SK-N-SH (cell line): ENCODE data around the gene OR52K2. TPM values are rescaled to one million over a fixed set of nuclear protein-coding genes. Genes with fewer than 3 reads are reported as not detected.

Experiments
- CTCF ChIA-PET: fragments of 300-600, 350-600 bp; formaldehyde crosslinking; extraction: SDS; loops from one replicate; lab custom pipeline; 2021; lab: Yijun Ruan, JAX
- POLR2A ChIA-PET: fragments of 350-600 bp; sonication (Branson Sonifier 250); formaldehyde crosslinking; extraction: SDS; loops from one replicate; lab custom pipeline; 2020; ENCODE audit warnings: antibody characterized with exemption, inconsistent platforms; lab: Yijun Ruan, JAX
- DNase-seq: peaks from one replicate; pipeline ENCODE4 v3.0.0; 2012
- H2AFZ ChIP-seq: fragments of 200-600 bp; sonication (generic); 2 replicates; pipeline ENCODE4 v1.8.1; 2016; ENCODE audit warnings: antibody characterized with exemption, mild to moderate bottlenecking, low read depth
- H3F3A ChIP-seq: fragments of 200-600 bp; sonication (generic); replicated peaks from 2 replicates; pipeline ENCODE3; 2016; ENCODE audit warnings: antibody characterized with exemption, mild to moderate bottlenecking; ENCODE audit not compliant: insufficient read depth
- H3K27ac ChIP-seq, 2 experiments: fragments of 200-500 bp in 1 of 2; fragments of 200-600 bp in 1 of 2; sonication (Bioruptor generic) in 1 of 2; sonication (generic), shearing (Covaris generic) in 1 of 2; 2 replicates each; pipeline versions ENCODE4 v1.5.1 to v1.6.1; 2014 to 2016; ENCODE audit warnings: low read depth in 2 of 2, inconsistent platforms in 1 of 2, low read length in 1 of 2, mild to moderate bottlenecking in 1 of 2, mixed read lengths in 1 of 2
- H3K27me3 ChIP-seq: fragments of 200-600 bp; sonication (generic), shearing (Covaris generic); 2 replicates; pipeline ENCODE4 v1.6.1; 2016; ENCODE audit warnings: mixed run types; ENCODE audit not compliant: insufficient read depth
- H3K36me3 ChIP-seq, 2 experiments: fragments of 200-500 bp in 1 of 2; fragments of 200-600 bp in 1 of 2; sonication (Bioruptor generic) in 1 of 2; sonication (generic) in 1 of 2; replicated peaks in 1 of 2; 2 replicates each; pipeline versions ENCODE3 to v1.5.1; 2014 to 2016; ENCODE audit warnings: low read length in 1 of 2, mild to moderate bottlenecking in 1 of 2; ENCODE audit not compliant: insufficient read depth in 2 of 2, control insufficient read depth in 1 of 2
- H3K4me1 ChIP-seq, 2 experiments: fragments of 200-500 bp in 1 of 2; fragments of 200-600 bp in 1 of 2; sonication (Bioruptor generic) in 1 of 2; sonication (generic), shearing (Covaris generic) in 1 of 2; 2 replicates each; pipeline versions ENCODE4 v1.5.1 to v1.6.1; 2014 to 2016; ENCODE audit warnings: low read depth in 1 of 2, low read length in 1 of 2, mixed run types in 1 of 2; ENCODE audit not compliant: insufficient read depth in 2 of 2, control insufficient read depth in 1 of 2
- H3K4me2 ChIP-seq: fragments of 200-600 bp; sonication (generic), shearing (Covaris generic); 2 replicates; pipeline ENCODE4 v1.6.1; 2017; ENCODE audit warnings: mixed run types
- H3K4me3 ChIP-seq, 2 experiments: fragments of 200-500 bp in 1 of 2; fragments of 200-600 bp in 1 of 2; sonication (Bioruptor generic) in 1 of 2; sonication (generic), shearing (Covaris generic) in 1 of 2; 2 replicates each; pipeline versions ENCODE4 v1.5.1 to v1.8.1; 2014 to 2016; ENCODE audit warnings: low read depth in 2 of 2, inconsistent platforms in 1 of 2, low read length in 1 of 2, mild to moderate bottlenecking in 1 of 2, mixed read lengths in 1 of 2, moderate library complexity in 1 of 2
- H3K79me2 ChIP-seq: fragments of 200-600 bp; sonication (generic); 2 replicates; pipeline ENCODE4 v1.8.1; 2017; ENCODE audit warnings: mild to moderate bottlenecking; ENCODE audit not compliant: insufficient read depth
- H3K9ac ChIP-seq: fragments of 200-600 bp; sonication (generic); 2 replicates; pipeline ENCODE4 v1.6.1; 2017; ENCODE audit warnings: mixed run types
- H3K9me2 ChIP-seq: fragments of 200-600 bp; sonication (generic); 2 replicates; pipeline ENCODE4 v1.6.1; 2017; ENCODE audit warnings: mixed run types
- H3K9me3 ChIP-seq: fragments of 200-600 bp; sonication (generic); 2 replicates; pipeline ENCODE4 v1.6.1; 2017; ENCODE audit warnings: mixed run types, mild to moderate bottlenecking, moderate library complexity
- H4K20me1 ChIP-seq: fragments of 200-600 bp; sonication (generic); 2 replicates; pipeline ENCODE4 v1.6.1; 2017; ENCODE audit warnings: mild to moderate bottlenecking, mixed run types; ENCODE audit not compliant: insufficient read depth
- CHD2 ChIP-seq: fragments of 150-350 bp; IDR thresholded peaks from 2 replicates; pipeline ENCODE4 v1.6.1; 2018; ENCODE audit warnings: low read length; ENCODE audit not compliant: partially characterized antibody
- ELF1 ChIP-seq: IDR thresholded peaks from 2 replicates; pipeline ENCODE4 v1.4.0; 2012
- FOXJ3 ChIP-seq: sonication (generic); formaldehyde crosslinking; IDR thresholded peaks from 2 replicates; pipeline ENCODE4 v1.5.1; 2020; ENCODE audit warnings: mild to moderate bottlenecking, missing genetic modification reagents
- POLR2AphosphoS5 ChIP-seq: IDR thresholded peaks from 2 replicates; pipeline ENCODE4 v1.6.1; 2012; ENCODE audit warnings: low read depth, low read length
- RAD21 ChIP-seq: IDR thresholded peaks from 2 replicates; pipeline ENCODE4 v1.6.1; 2012; ENCODE audit warnings: mild to moderate bottlenecking, low read length
- RXRA ChIP-seq: IDR thresholded peaks from 2 replicates; pipeline ENCODE4 v1.4.0; 2012; ENCODE audit warnings: low read depth, mild to moderate bottlenecking, borderline replicate concordance
- TCF12 ChIP-seq: IDR thresholded peaks from 2 replicates; pipeline ENCODE4 v1.4.0; 2012
- YY1 ChIP-seq: IDR thresholded peaks from 2 replicates; pipeline ENCODE4 v1.4.0; 2012; ENCODE audit warnings: low read depth, mild to moderate bottlenecking
- WGBS: methylation state at CpG from one replicate; pipeline ENCODE4 v1.1.6; 2017; ENCODE audit warnings: low lambda C conversion rate; 5-methylcytosine and 5-hydroxymethylcytosine counted together
- polyA plus RNA-seq, 3 experiments: library from polyadenylated mRNA; depleted of rRNA; stranded (reverse); fragments of >200 nt; gene quantifications; 2 replicates each; pipeline ENCODE4 v1.2.3, GENCODE V29; 2012
- TF ChIP-seq, protein P1 (sequence below): IDR thresholded peaks from 2 replicates; pipeline ENCODE4; 2012
- TF ChIP-seq, protein P2 (sequence below): IDR thresholded peaks from 2 replicates; pipeline ENCODE4 v1.4.0; 2012; ENCODE audit warnings: low read depth, borderline replicate concordance
- TF ChIP-seq, protein P3 (sequence below): fragments of 150-350 bp; IDR thresholded peaks from 2 replicates; pipeline ENCODE4 v1.6.1; 2016; ENCODE audit warnings: mild to moderate bottlenecking, low read depth, low read length

OR52K2 gene
- polyA plus RNA-seq, 1 of the 3 experiments (the other 2 are of a cell fraction) = not detected

DNA sequence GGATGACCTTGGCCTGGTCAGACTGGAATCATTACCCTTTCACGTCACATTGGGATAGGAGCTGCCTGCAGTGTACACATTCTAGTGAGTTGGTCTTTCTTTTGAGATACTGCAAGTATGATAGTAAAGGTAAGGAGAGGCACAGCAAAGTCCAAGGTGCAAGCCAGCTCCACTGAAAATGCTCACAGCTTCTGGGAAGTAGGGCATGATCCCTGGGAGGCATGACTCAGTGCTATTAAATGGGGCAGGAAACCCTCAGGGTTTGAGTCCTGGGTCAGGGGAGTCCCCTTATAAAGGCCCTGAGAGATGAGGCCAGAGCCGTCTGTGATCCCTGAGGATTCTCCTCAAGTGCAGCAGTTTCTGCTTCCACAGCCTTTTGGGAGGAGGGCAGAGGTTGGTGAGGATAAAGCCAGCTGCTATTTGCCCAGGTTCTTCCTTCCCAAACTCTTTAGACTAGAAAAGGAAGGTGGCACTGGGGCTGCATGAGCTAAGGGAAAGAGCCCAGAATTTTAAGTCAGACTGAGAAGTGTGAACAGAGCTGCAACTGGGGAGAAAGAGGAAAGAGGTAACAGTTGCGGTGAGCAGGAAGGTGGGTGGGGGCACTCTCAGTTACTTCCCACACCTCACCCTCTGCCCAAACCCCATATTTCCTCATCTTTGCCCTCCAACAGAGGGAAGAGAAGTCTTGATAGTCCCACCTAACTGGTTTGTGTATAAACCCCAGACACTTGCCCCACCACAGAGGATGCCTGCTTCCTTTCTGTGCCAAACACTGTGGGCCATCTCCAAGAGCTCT is 18.9 kb downstream of the OR52K2 start (continued):
- TF ChIP-seq, protein P1, sequence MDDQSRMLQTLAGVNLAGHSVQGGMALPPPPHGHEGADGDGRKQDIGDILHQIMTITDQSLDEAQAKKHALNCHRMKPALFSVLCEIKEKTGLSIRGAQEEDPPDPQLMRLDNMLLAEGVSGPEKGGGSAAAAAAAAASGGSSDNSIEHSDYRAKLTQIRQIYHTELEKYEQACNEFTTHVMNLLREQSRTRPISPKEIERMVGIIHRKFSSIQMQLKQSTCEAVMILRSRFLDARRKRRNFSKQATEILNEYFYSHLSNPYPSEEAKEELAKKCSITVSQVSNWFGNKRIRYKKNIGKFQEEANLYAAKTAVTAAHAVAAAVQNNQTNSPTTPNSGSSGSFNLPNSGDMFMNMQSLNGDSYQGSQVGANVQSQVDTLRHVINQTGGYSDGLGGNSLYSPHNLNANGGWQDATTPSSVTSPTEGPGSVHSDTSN = no peak

DNA sequence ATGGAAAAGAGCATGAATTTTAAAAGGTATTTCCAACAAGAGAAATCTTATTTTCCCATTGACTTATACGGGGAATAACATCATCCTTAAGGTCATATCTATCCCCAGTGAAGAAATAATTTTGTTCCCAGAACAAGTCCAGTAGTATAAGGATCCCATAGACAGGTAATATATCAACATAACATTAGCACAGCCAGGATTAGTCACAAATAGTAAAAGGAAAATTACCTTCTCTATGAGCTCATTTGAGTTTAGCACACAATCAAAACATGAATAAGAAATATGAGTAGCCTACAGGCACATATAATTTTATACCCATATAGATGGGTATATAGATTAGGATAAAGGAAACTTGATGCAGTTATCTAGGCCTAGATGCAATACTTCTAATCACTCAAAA is 30.5 kb downstream of the OR52K2 start:
- TF ChIP-seq ELF1 (no peak), YY1 (no peak), CHD2 (no peak), POLR2AphosphoS5 (no peak)
- Histone ChIP-seq H2AFZ (no peak overlapping the region), H3K4me3 (no peak overlapping the region), H3K9me2 (no peaks in the 10 kb centered on the region), H3K9ac (no peak overlapping the region), H3K9me3 (no peaks in the 10 kb centered on the region), H3K4me1 (no peaks in the 10 kb centered on the region), H4K20me1 (no peaks in the 10 kb centered on the region), H3F3A (peaks cover 4% of the 10 kb centered on the region), H3K27ac (no peak overlapping the region), H3K79me2 (no peaks in the 10 kb centered on the region), H3K4me2 (no peak overlapping the region), H3K36me3 (no peaks in the 10 kb centered on the region), H3K27me3 (peaks cover 7% of the 10 kb centered on the region; the same call in 1 of the 2 replicates)
- WGBS = 3% methylated on average over 1 of the region's 1 CpG
- POLR2A ChIA-PET = no interaction called here
- DNase-seq = no peak
- CTCF ChIA-PET = interaction anchor here (1.9 kb wide), 1 partner anchor 13 kb away, joined by 5 read pairs; no protein-coding TSS in a partner anchor

DNA sequence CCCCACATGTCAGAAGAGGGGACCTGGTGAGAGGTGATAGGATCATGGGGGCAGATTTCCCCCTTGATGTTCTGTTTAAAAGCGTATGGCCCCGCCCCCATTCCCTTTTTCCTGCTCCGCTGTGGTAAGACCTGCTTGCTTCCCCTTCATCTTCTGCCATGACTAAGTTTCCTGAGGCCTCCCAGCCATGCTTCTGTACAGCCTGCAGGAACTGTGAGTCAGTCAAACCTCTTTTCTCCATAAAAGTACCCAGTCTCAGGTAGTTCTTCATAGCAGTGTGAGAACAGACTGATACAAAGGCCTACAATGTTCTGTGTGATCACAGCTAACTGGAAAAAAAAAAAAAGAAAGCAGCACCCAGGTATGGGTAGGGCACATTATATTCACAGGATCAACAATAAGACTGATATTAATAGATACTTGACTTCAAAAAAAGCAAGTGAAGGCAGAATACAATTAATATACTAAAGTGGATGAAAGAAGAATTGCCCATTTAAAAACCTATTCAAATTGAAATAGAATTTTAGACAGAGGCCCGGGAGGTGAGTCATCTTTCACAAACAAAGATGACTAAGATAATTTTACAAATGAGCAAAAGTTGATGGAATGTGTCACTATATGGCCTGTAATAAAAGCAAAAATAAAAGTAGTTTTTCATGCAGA is 31.6 kb downstream of the OR52K2 start:
- Histone ChIP-seq H3K4me1 (no peaks in the 10 kb centered on the region), H3K4me3 (no peak overlapping the region), H4K20me1 (no peaks in the 10 kb centered on the region), H3K36me3 (no peaks in the 10 kb centered on the region), H3K79me2 (no peaks in the 10 kb centered on the region)
- CTCF ChIA-PET = no interaction called here
- POLR2A ChIA-PET = no interaction called here
- TF ChIP-seq RAD21 = no peak
- TF ChIP-seq FOXJ3 (CRISPR knock-in tag) = no peak
- no peak for TF ChIP-seq YY1
- no peak for TF ChIP-seq ELF1
- TF ChIP-seq TCF12 = no peak
- no peak for TF ChIP-seq RXRA
- TF ChIP-seq, protein P2, sequence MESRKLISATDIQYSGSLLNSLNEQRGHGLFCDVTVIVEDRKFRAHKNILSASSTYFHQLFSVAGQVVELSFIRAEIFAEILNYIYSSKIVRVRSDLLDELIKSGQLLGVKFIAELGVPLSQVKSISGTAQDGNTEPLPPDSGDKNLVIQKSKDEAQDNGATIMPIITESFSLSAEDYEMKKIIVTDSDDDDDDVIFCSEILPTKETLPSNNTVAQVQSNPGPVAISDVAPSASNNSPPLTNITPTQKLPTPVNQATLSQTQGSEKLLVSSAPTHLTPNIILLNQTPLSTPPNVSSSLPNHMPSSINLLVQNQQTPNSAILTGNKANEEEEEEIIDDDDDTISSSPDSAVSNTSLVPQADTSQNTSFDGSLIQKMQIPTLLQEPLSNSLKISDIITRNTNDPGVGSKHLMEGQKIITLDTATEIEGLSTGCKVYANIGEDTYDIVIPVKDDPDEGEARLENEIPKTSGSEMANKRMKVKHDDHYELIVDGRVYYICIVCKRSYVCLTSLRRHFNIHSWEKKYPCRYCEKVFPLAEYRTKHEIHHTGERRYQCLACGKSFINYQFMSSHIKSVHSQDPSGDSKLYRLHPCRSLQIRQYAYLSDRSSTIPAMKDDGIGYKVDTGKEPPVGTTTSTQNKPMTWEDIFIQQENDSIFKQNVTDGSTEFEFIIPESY = no peak
- TF ChIP-seq, protein P3, sequence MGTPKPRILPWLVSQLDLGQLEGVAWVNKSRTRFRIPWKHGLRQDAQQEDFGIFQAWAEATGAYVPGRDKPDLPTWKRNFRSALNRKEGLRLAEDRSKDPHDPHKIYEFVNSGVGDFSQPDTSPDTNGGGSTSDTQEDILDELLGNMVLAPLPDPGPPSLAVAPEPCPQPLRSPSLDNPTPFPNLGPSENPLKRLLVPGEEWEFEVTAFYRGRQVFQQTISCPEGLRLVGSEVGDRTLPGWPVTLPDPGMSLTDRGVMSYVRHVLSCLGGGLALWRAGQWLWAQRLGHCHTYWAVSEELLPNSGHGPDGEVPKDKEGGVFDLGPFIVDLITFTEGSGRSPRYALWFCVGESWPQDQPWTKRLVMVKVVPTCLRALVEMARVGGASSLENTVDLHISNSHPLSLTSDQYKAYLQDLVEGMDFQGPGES = no peak
- TF ChIP-seq, all 33 proteins: peak for 0
- no peak overlapping the region for H3K9ac ChIP-seq
- peaks cover 7% of the 10 kb centered on the region; the same call in 1 of the 2 replicates for H3K27me3 ChIP-seq
- 15% methylated on average over 4 of the region's 4 CpGs for WGBS
- H3K4me2 ChIP-seq = no peak overlapping the region
- H3F3A ChIP-seq = peaks cover 4% of the 10 kb centered on the region
- H3K9me2 ChIP-seq = no peaks in the 10 kb centered on the region
- no peak overlapping the region for H2AFZ ChIP-seq
- DNase-seq = no peak
- no peak overlapping the region for H3K27ac ChIP-seq
- no peaks in the 10 kb centered on the region for H3K9me3 ChIP-seq
